IMR-90 (cell line): ENCODE results near the gene F2. TPM values are rescaled to one million over a fixed set of nuclear protein-coding genes. Genes with fewer than 3 reads are reported as not detected.

Source experiments
- ATAC-seq: fragments of 200-7000 bp; cut with Tn5 transposase; 2 replicates; pipeline ENCODE4 v1.9.1; 2020; ENCODE audit warnings: low read depth, mild to moderate bottlenecking, moderate library complexity
- BruUV-seq: library from RNA; stranded (reverse); fragments of 400-500 nt; replicated peaks from 2 replicates; lab custom pipeline; 2021; lab: Mats Ljungman, UMichigan
- CTCF ChIA-PET: fragments of 300-600 bp; formaldehyde crosslinking; extraction: SDS; loops from one replicate; lab custom pipeline; 2021; ENCODE audit warnings: antibody characterized with exemption; lab: Yijun Ruan, JAX
- POLR2A ChIA-PET: fragments of 300-600 bp; sonication (Branson Sonifier 250); formaldehyde crosslinking; loops from one replicate; lab custom pipeline; 2022; ENCODE audit warnings: antibody characterized with exemption; ENCODE audit not compliant: unreplicated experiment; lab: Charles Lee
- DNase-seq: peaks from one replicate; pipeline ENCODE4 v3.0.0; 2013
- H2AFZ ChIP-seq: replicated peaks from 2 replicates; pipeline ENCODE3; 2013; ENCODE audit warnings: low read length, mild to moderate bottlenecking; ENCODE audit not compliant: poor library complexity
- H2AK5ac ChIP-seq: 2 replicates; pipeline ENCODE4 v1.6.1; 2013; ENCODE audit warnings: low read depth, low read length, inconsistent platforms
- H2AK9ac ChIP-seq: replicated peaks from 2 replicates; pipeline ENCODE3; 2013; ENCODE audit warnings: mild to moderate bottlenecking, low read depth, low read length, moderate library complexity; ENCODE audit not compliant: poor library complexity
- H2BK120ac ChIP-seq: 2 replicates; pipeline ENCODE4 v1.6.1; 2013; ENCODE audit warnings: low read depth, low read length, inconsistent platforms
- H2BK15ac ChIP-seq: 3 replicates; pipeline ENCODE4 v1.6.1; 2013; ENCODE audit warnings: low read depth, low read length, inconsistent platforms
- H2BK20ac ChIP-seq: 2 replicates; pipeline ENCODE4 v1.6.1; 2013; ENCODE audit warnings: low read depth, mild to moderate bottlenecking, inconsistent platforms, low read length, moderate library complexity
- H2BK5ac ChIP-seq: 2 replicates; pipeline ENCODE4 v1.6.1; 2013; ENCODE audit warnings: mild to moderate bottlenecking, low read depth, low read length, inconsistent platforms; ENCODE audit not compliant: poor library complexity, severe bottlenecking
- H3K14ac ChIP-seq: replicated peaks from 2 replicates; pipeline ENCODE4 v1.6.1; 2013; ENCODE audit warnings: low read depth, low read length, inconsistent platforms
- H3K18ac ChIP-seq: 2 replicates; pipeline ENCODE4 v1.6.1; 2013; ENCODE audit warnings: low read depth, low read length, control low read depth
- H3K23ac ChIP-seq: 2 replicates; pipeline ENCODE4 v1.6.1; 2013; ENCODE audit warnings: low read depth, low read length, inconsistent platforms
- H3K27ac ChIP-seq: 2 replicates; pipeline ENCODE4 v1.5.1; 2013; ENCODE audit warnings: mild to moderate bottlenecking, control low read depth, low read length; ENCODE audit not compliant: insufficient read depth
- H3K27me3 ChIP-seq: 2 replicates; pipeline ENCODE4 v1.6.1; 2013; ENCODE audit warnings: low read length; ENCODE audit not compliant: control insufficient read depth, insufficient read depth
- H3K36me3 ChIP-seq: 2 replicates; pipeline ENCODE4 v1.6.1; 2013; ENCODE audit warnings: low read length, mixed read lengths; ENCODE audit not compliant: control insufficient read depth, insufficient read depth
- H3K4ac ChIP-seq: 2 replicates; pipeline ENCODE4 v1.6.1; 2013; ENCODE audit warnings: low read depth, low read length, inconsistent platforms
- H3K4me1 ChIP-seq: 2 replicates; pipeline ENCODE4 v1.6.1; 2013; ENCODE audit warnings: low read length, mixed read lengths; ENCODE audit not compliant: control insufficient read depth, insufficient read depth
- H3K4me2 ChIP-seq: 2 replicates; pipeline ENCODE4 v1.6.1; 2013; ENCODE audit warnings: low read depth, mild to moderate bottlenecking, control low read depth, low read length, moderate library complexity
- H3K4me3 ChIP-seq: 2 replicates; pipeline ENCODE4 v1.5.1; 2013; ENCODE audit warnings: low read depth, mild to moderate bottlenecking, control low read depth, low read length, moderate library complexity; ENCODE audit not compliant: insufficient read depth
- H3K56ac ChIP-seq: 2 replicates; pipeline ENCODE4 v1.6.1; 2013; ENCODE audit warnings: low read length, inconsistent platforms; ENCODE audit not compliant: insufficient read depth; ENCODE audit errors: extremely low read depth
- H3K79me1 ChIP-seq, 2 experiments: 2 replicates each; pipeline ENCODE4 v1.6.1; 2013; ENCODE audit warnings: low read length in 2 of 2, inconsistent platforms in 1 of 2, low read depth in 1 of 2
- H3K9ac ChIP-seq: 2 replicates; pipeline ENCODE4 v1.6.1; 2013; ENCODE audit warnings: low read depth, low read length, control low read depth
- H3K9me1 ChIP-seq: 2 replicates; pipeline ENCODE4 v1.6.1; 2013; ENCODE audit warnings: low read length, inconsistent platforms; ENCODE audit not compliant: insufficient read depth
- H3K9me3 ChIP-seq: 2 replicates; pipeline ENCODE4 v1.6.1; 2013; ENCODE audit warnings: low read length; ENCODE audit not compliant: control insufficient read depth, insufficient read depth
- H4K20me1 ChIP-seq: 2 replicates; pipeline ENCODE4 v1.6.1; 2013; ENCODE audit warnings: low read length, inconsistent platforms; ENCODE audit not compliant: insufficient read depth
- H4K5ac ChIP-seq: 2 replicates; pipeline ENCODE4 v1.6.1; 2013; ENCODE audit warnings: mild to moderate bottlenecking, low read depth, low read length, control low read depth
- H4K8ac ChIP-seq, 2 experiments: 2 replicates each; pipeline ENCODE4 v1.6.1; 2013; ENCODE audit warnings: low read depth in 2 of 2, low read length in 2 of 2, control low read depth in 1 of 2, inconsistent platforms in 1 of 2
- H4K91ac ChIP-seq: 2 replicates; pipeline ENCODE4 v1.6.1; 2013; ENCODE audit warnings: low read depth, low read length, inconsistent platforms; ENCODE audit not compliant: insufficient read depth
- CEBPB ChIP-seq: IDR thresholded peaks from 2 replicates; pipeline ENCODE4 v1.6.1; 2012; ENCODE audit warnings: low read depth, low read length, improper control_type of control experiment
- FOS ChIP-seq: fragments of 150-350 bp; IDR thresholded peaks from 2 replicates; pipeline ENCODE4 v1.6.1; 2016; ENCODE audit warnings: low read depth, low read length
- MAFK ChIP-seq: IDR thresholded peaks from 2 replicates; pipeline ENCODE4 v1.6.1; 2012; ENCODE audit warnings: low read depth, low read length, improper control_type of control experiment
- MXI1 ChIP-seq: IDR thresholded peaks from 2 replicates; pipeline ENCODE4 v1.6.1; 2012; ENCODE audit warnings: low read depth, mild to moderate bottlenecking, low read length, moderate library complexity, borderline replicate concordance
- POLR2A ChIP-seq: IDR thresholded peaks from 2 replicates; pipeline ENCODE4 v1.6.1; 2012; ENCODE audit warnings: mild to moderate bottlenecking, low read depth, low read length
- RCOR1 ChIP-seq: IDR thresholded peaks from 2 replicates; pipeline ENCODE4 v1.6.1; 2012; ENCODE audit warnings: mild to moderate bottlenecking, low read length, improper control_type of control experiment; ENCODE audit not compliant: insufficient replicate concordance
- SMC3 ChIP-seq: fragments of 150-350 bp; IDR thresholded peaks from 2 replicates; pipeline ENCODE4 v1.6.1; 2016; ENCODE audit warnings: low read depth, mild to moderate bottlenecking, antibody characterized with exemption, low read length, moderate library complexity
- WGBS, 2 experiments: methylation state at CpG; one replicate each; pipeline versions ENCODE4 v1.1.5 to v1.1.7; 2013; ENCODE audit warnings: missing lambda C conversion rate in 2 of 2; ENCODE audit not compliant: insufficient read length in 1 of 2; ENCODE audit errors: extremely low coverage in 2 of 2; 5-methylcytosine and 5-hydroxymethylcytosine counted together
- dilution Hi-C: fragments of 300-500 bp; cut with HindIII; formaldehyde crosslinking; loops from one replicate; pipeline ENCODE4 v1.14.3; 2018; ENCODE audit warnings: low sequenced_read_pairs; ENCODE audit not compliant: unreplicated experiment
- in situ Hi-C: fragments of 300-500 bp; cut with MboI; formaldehyde crosslinking; loops from 3 replicates; pipeline ENCODE4 v1.14.3; 2019; ENCODE audit warnings: low sequenced_read_pairs, inconsistent platforms, mixed read lengths
- intact Hi-C: fragments of 100-400 bp; cut with micrococcal nuclease; formaldehyde crosslinking; loops from 2 replicates; pipeline ENCODE4 v1.10.0; 2022
- polyA plus RNA-seq, 3 experiments: library from polyadenylated mRNA; depleted of rRNA; stranded (reverse); fragments of >200 nt; gene quantifications; 2 replicates each; pipeline ENCODE4 v1.2.3, GENCODE V29; 2012; ENCODE audit warnings: low replicate concordance in 1 of 3
- total RNA-seq: library from RNA; depleted of rRNA; stranded (reverse); fragments of >200 nt; gene quantifications from 2 replicates; pipeline ENCODE4 v1.2.3, GENCODE V29; 2012
- TF ChIP-seq, protein P1 (sequence below): fragments of 150-350 bp; IDR thresholded peaks from 2 replicates; pipeline ENCODE4 v1.6.1; 2017; ENCODE audit warnings: mild to moderate bottlenecking, antibody characterized with exemption, low read length, low read depth
- TF ChIP-seq, protein P2 (sequence below): conservative IDR thresholded peaks from 2 replicates; pipeline ENCODE4 v1.5.1; 2012; ENCODE audit warnings: mild to moderate bottlenecking, low read depth, low read length, improper control_type of control experiment

The F2 gene
- total and polyA plus RNA-seq, 2 of the 4 experiments (the other 2 are of a cell fraction): not detected

DNA sequence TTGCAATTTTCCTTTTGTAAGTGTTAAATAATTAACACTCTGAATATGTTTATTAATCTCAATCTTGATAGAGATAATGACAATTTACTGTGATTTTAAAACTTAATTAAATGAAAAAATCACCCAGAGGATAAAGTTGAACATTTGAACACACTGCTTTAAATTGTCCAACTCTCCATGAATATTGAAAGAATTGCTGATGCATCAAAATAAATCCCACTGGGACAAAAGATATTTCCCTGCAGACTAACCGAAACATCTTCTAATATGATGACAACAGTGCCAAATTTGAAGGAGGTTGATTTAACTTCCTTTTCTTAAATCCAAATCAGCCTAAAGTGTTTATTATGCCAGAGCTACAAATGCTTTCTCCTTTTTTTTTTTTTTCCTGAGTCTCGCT, 47.6 kb downstream of the F2 start:
- BruUV-seq: no TSS peak
- H2BK15ac ChIP-seq: no peak overlapping the region
- POLR2A ChIA-PET: no interaction called here
- H3K4me3 ChIP-seq: no peak overlapping the region
- DNase-seq (no peak), ATAC-seq (no peak)
- H4K5ac ChIP-seq: no peak overlapping the region
- H3K4ac ChIP-seq: no peak overlapping the region
- H3K56ac ChIP-seq: no peak overlapping the region
- peaks cover 8% of the 10 kb centered on the region in 2 experiments; a peak in 3 of 4 replicates for H3K79me1 ChIP-seq
- no peaks in the 10 kb centered on the region for H3K4me1 ChIP-seq
- intact Hi-C loops (no loop called here), dilution Hi-C loops (no loop called here), in situ Hi-C loops (no loop called here)
- H2AK5ac ChIP-seq: no peak overlapping the region
- H3K9me3 ChIP-seq: no peaks in the 10 kb centered on the region
- H2BK5ac ChIP-seq: no peak overlapping the region
- no peak overlapping the region for H3K9ac ChIP-seq
- no peak overlapping the region for H3K4me2 ChIP-seq
- H3K18ac ChIP-seq: no peak overlapping the region
- no peak overlapping the region for H2AK9ac ChIP-seq
- no peak overlapping the region for H2BK120ac ChIP-seq
- WGBS, 2 experiments: no CpG with 5 or more reads among the region's 2 CpGs
- H3K14ac ChIP-seq: no peak overlapping the region
- no peaks in the 10 kb centered on the region for H3K9me1 ChIP-seq
- CTCF ChIA-PET: no interaction called here
- H3K36me3 ChIP-seq: peaks cover 38% of the 10 kb centered on the region
- H4K8ac ChIP-seq: no peak overlapping the region
- no peak overlapping the region for H2BK20ac ChIP-seq
- TF ChIP-seq, protein P1, sequence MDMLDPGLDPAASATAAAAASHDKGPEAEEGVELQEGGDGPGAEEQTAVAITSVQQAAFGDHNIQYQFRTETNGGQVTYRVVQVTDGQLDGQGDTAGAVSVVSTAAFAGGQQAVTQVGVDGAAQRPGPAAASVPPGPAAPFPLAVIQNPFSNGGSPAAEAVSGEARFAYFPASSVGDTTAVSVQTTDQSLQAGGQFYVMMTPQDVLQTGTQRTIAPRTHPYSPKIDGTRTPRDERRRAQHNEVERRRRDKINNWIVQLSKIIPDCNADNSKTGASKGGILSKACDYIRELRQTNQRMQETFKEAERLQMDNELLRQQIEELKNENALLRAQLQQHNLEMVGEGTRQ: no peak
- TF ChIP-seq MXI1 (no peak), CEBPB (no peak), FOS (no peak), POLR2A (no peak), MAFK (peak; percentile 92), SMC3 (no peak), RCOR1 (no peak)
- TF ChIP-seq, protein P2, sequence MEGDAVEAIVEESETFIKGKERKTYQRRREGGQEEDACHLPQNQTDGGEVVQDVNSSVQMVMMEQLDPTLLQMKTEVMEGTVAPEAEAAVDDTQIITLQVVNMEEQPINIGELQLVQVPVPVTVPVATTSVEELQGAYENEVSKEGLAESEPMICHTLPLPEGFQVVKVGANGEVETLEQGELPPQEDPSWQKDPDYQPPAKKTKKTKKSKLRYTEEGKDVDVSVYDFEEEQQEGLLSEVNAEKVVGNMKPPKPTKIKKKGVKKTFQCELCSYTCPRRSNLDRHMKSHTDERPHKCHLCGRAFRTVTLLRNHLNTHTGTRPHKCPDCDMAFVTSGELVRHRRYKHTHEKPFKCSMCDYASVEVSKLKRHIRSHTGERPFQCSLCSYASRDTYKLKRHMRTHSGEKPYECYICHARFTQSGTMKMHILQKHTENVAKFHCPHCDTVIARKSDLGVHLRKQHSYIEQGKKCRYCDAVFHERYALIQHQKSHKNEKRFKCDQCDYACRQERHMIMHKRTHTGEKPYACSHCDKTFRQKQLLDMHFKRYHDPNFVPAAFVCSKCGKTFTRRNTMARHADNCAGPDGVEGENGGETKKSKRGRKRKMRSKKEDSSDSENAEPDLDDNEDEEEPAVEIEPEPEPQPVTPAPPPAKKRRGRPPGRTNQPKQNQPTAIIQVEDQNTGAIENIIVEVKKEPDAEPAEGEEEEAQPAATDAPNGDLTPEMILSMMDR: no peak
- H3K27me3 ChIP-seq: no peaks in the 10 kb centered on the region
- H3K23ac ChIP-seq: no peak overlapping the region
- no peak overlapping the region for H2AFZ ChIP-seq
- H4K91ac ChIP-seq: no peak overlapping the region
- no peak overlapping the region for H3K27ac ChIP-seq
- no peaks in the 10 kb centered on the region for H4K20me1 ChIP-seq
